OCI-LY3 (cell line): ENCODE results near the gene AKR1C1.
"Not testable (repeated sequence)": the region's sequence is repeated elsewhere in the genome, so short reads cannot be mapped to it uniquely, and the experiment has no call there.

Experiments
- EZH2phosphoT487 ChIP-seq: fragments of 200-600 bp; shearing (Covaris generic); IDR thresholded peaks from 2 replicates; pipeline ENCODE4 v1.6.1; 2018; ENCODE audit warnings: antibody characterized with exemption, mixed run types, low read depth
- TF ChIP-seq, protein P1 (sequence below): fragments of 200-600, 300-600 bp; sonication (generic); IDR thresholded peaks from 2 replicates; pipeline ENCODE4 v1.5.1; 2014; ENCODE audit warnings: antibody characterized with exemption, low read length, low read depth

DNA sequence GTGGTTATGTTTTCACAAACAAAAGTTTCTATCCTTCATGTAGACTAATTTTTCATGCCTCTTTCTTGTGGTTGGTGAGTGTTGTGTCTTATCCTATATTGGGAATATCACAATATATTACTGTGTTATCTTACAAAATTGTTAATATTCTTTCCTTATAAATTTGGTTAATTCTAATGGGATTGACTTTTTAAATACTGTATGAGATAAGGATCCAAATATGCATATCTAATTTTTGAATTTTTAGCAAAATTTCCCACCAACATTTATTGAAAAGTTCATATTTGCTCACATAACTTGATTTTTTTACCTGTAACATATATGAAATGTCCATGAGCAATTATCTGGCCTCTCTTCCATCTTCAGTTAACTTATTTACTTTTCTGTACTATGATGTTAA is 11.2 kb downstream of the AKR1C1 start:
- TF ChIP-seq, protein P1, sequence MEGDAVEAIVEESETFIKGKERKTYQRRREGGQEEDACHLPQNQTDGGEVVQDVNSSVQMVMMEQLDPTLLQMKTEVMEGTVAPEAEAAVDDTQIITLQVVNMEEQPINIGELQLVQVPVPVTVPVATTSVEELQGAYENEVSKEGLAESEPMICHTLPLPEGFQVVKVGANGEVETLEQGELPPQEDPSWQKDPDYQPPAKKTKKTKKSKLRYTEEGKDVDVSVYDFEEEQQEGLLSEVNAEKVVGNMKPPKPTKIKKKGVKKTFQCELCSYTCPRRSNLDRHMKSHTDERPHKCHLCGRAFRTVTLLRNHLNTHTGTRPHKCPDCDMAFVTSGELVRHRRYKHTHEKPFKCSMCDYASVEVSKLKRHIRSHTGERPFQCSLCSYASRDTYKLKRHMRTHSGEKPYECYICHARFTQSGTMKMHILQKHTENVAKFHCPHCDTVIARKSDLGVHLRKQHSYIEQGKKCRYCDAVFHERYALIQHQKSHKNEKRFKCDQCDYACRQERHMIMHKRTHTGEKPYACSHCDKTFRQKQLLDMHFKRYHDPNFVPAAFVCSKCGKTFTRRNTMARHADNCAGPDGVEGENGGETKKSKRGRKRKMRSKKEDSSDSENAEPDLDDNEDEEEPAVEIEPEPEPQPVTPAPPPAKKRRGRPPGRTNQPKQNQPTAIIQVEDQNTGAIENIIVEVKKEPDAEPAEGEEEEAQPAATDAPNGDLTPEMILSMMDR: not testable (repeated sequence)
- TF ChIP-seq EZH2phosphoT487: not testable (repeated sequence)
